ENCODE measurements around the gene CTIF. TPM values are rescaled to one million over a fixed set of nuclear protein-coding genes. Genes with fewer than 3 reads are reported as not detected.

CTIF gene
- total RNA-seq, 4 donors from 2014 or later = 14.1 to 78.2 (median 18.4) TPM

DNA sequence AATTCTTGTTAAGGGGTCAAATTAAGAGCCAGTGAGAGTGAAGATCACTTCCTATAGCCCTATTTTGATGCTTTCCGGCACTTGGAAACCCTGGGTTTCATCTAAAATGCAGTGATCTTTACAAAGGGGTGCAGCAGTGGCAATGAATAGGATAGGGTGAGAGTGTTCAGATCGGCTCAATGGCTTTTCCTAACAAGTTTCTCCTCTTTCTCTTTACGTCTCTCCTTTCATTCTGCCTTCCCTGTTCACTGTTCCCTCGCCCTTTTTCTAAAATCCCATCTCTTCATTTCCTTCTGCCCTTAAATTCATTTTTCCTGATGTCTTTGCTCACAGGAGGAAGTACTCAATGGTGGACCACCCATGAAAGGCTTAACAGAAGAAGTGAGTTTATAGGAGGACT is 86.0 kb downstream of the CTIF start:
- H3K4me3 ChIP-seq = no peak overlapping the region
- in situ Hi-C loops (cut with MboI; ENCODE audit: low pct_ligation_motif_present in 1 of 4, low pct_unique_long_range_greater_than_20kb in 1 of 4, low sequenced_read_pairs in 3 of 4) (no loop called here), intact Hi-C loops (cut with DNase I; ENCODE audit: low total_unique reads) (no loop called here)
- no peaks in the 10 kb centered on the region for H3K4me1 ChIP-seq
- WGBS, 2 donors (ENCODE audit: low coverage in 1 of 2) = 89 to 97% methylated on average over 4 of the region's 4 CpGs
- no peaks in the 10 kb centered on the region for H3K9me3 ChIP-seq
- no peak for DNase-seq
- H3K36me3 ChIP-seq = no peaks in the 10 kb centered on the region
- no peak overlapping the region for H3K27ac ChIP-seq
- no peaks in the 10 kb centered on the region for H3K27me3 ChIP-seq
- TF ChIP-seq POLR2A (IDR thresholded peaks at IDR 0.05) (no peak), CTCF (IDR thresholded peaks at IDR 0.05) (no peak), EP300 (IDR thresholded peaks at IDR 0.05; ENCODE audit: low read depth) (no peak), POLR2AphosphoS5 (IDR thresholded peaks at IDR 0.05) (no peak)

DNA sequence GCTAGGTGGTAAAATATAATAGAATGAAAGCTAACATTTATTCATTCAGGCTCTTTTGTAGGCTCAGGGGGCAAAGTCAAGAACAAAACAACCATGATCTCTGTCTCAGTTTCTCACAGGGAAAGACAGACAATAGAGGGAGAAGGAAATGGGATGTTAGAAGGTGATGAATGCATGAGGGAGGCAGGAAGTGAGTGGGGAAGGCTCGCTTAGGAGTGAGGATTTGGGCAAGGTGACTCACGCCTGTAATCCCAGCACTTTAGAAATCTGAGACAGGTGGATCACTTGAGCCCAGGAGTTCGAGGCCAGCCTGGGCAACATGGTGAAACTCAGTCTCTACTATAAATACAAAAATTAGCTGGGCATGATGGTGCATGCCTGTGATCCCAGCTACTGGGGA is 88.4 kb downstream of the CTIF start:
- Histone ChIP-seq H3K27ac (no peak overlapping the region), H3K4me1 (no peaks in the 10 kb centered on the region), H3K36me3 (no peaks in the 10 kb centered on the region), H3K9me3 (no peaks in the 10 kb centered on the region), H3K27me3 (no peaks in the 10 kb centered on the region), H3K4me3 (no peak overlapping the region)
- 88% methylated on average over 3 of the region's 3 CpGs; no CpG with 5 or more reads in 1 of the 2 donors for WGBS, 2 donors (ENCODE audit: low coverage in 1 of 2)
- in situ Hi-C loops (cut with MboI; ENCODE audit: low pct_ligation_motif_present in 1 of 4, low pct_unique_long_range_greater_than_20kb in 1 of 4, low sequenced_read_pairs in 3 of 4) = no loop called here
- no peak for DNase-seq
- no peak for TF ChIP-seq POLR2AphosphoS5 (IDR thresholded peaks at IDR 0.05)
- TF ChIP-seq EP300 (IDR thresholded peaks at IDR 0.05; ENCODE audit: low read depth) = no peak
- no peak for TF ChIP-seq CTCF (IDR thresholded peaks at IDR 0.05)
- no peak for TF ChIP-seq POLR2A (IDR thresholded peaks at IDR 0.05)
- intact Hi-C loops (cut with DNase I; ENCODE audit: low total_unique reads) = no loop called here

DNA sequence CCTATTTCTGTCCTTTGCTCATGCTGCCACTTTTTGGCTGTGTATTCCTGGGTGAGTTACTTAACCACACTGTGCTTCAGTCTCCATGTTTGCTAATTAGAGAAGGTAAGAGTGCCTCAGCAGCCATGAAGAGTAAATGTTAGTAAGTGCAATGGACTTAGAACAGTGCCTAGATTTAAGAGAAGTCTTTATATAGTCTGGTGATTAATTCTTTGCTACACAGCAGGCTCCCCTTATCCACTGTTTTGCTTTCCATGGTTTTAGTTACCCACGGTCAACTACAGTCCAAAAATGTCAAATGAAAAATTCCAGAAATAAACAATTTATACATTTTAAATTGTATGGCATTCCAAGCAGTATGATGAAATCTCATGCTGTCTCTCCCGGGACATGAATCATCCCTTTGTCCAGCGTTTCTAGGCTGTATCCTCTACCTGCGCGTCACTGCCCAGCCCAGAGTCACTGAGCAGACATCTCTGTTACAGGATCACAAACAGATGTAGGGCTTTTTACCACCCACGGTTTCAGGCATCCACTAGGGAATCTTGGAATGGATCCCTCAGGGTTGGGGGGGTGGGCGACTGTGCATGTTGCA is 91.0 kb downstream of the CTIF start:
- intact Hi-C loops (cut with DNase I; ENCODE audit: low total_unique reads) = no loop called here
- Histone ChIP-seq H3K9me3 (no peaks in the 10 kb centered on the region), H3K4me1 (no peaks in the 10 kb centered on the region), H3K4me3 (no peak overlapping the region), H3K36me3 (no peaks in the 10 kb centered on the region), H3K27ac (peak overlapping the region in 1 of 4 donors; percentile 26), H3K27me3 (no peaks in the 10 kb centered on the region)
- peak in 1 of 3 donors; percentile 41 for TF ChIP-seq POLR2AphosphoS5 (IDR thresholded peaks at IDR 0.05)
- TF ChIP-seq CTCF (IDR thresholded peaks at IDR 0.05) = no peak
- no peak for TF ChIP-seq POLR2A (IDR thresholded peaks at IDR 0.05)
- in situ Hi-C loops (cut with MboI; ENCODE audit: low pct_ligation_motif_present in 1 of 4, low pct_unique_long_range_greater_than_20kb in 1 of 4, low sequenced_read_pairs in 3 of 4) = no loop called here
- DNase-seq = no peak
- 63 to 74% methylated on average over 7 of the region's 7 CpGs for WGBS, 2 donors (ENCODE audit: low coverage in 1 of 2)

DNA sequence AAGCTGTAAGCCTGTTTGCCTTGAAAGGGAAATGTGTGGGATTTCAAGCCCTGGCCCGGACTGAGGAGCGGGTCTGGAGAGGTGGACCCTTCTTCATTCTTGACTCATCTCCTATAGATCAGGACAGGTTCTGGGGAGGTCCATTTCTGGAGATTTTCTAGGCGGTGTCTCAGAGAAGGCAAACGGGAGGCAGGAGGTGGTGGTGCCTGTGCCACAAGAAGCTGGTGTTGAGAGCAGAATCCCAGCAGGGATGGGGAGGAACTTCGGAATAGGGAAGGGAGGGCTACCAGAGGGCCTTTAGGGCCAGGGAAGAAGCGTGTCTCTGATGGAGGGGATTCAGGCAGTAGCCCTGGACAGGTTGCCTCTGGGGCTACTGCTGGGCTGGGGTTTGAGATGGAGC is 93.0 kb downstream of the CTIF start:
- H3K27me3 ChIP-seq = no peaks in the 10 kb centered on the region
- DNase-seq = no peak
- 87% methylated on average over 6 of the region's 6 CpGs; no CpG with 5 or more reads in 1 of the 2 donors for WGBS, 2 donors (ENCODE audit: low coverage in 1 of 2)
- no peaks in the 10 kb centered on the region for H3K36me3 ChIP-seq
- no peaks in the 10 kb centered on the region for H3K9me3 ChIP-seq
- in situ Hi-C loops (cut with MboI; ENCODE audit: low pct_ligation_motif_present in 1 of 4, low pct_unique_long_range_greater_than_20kb in 1 of 4, low sequenced_read_pairs in 3 of 4) = no loop called here
- no peaks in the 10 kb centered on the region for H3K4me1 ChIP-seq
- TF ChIP-seq EP300 (IDR thresholded peaks at IDR 0.05; ENCODE audit: low read depth) (no peak), CTCF (IDR thresholded peaks at IDR 0.05) (no peak), POLR2A (IDR thresholded peaks at IDR 0.05) (no peak), POLR2AphosphoS5 (IDR thresholded peaks at IDR 0.05) (no peak)
- intact Hi-C loops (cut with DNase I; ENCODE audit: low total_unique reads) = no loop called here
- no peak overlapping the region for H3K4me3 ChIP-seq
- no peak overlapping the region for H3K27ac ChIP-seq

All from transverse colon (tissue), 4 donors.